Astrocyte (in vitro differentiated cells and primary cell): ENCODE measurements around the gene AGTR1.
"Not testable (repeated sequence)": the region's sequence is repeated elsewhere in the genome, so short reads cannot be mapped to it uniquely, and the experiment has no call there.

Experiments
- CTCF ChIP-seq: IDR thresholded peaks from 2 replicates; pipeline ENCODE4 v1.5.1; 2011; ENCODE audit warnings: low read depth, mild to moderate bottlenecking, inconsistent platforms, low read length, moderate library complexity; ENCODE audit not compliant: insufficient read depth
- EZH2 ChIP-seq: IDR thresholded peaks from 2 replicates; pipeline ENCODE4 v1.6.1; 2012; ENCODE audit warnings: mild to moderate bottlenecking, low read length, inconsistent platforms; ENCODE audit not compliant: insufficient read depth

GRCh38 chr3:148753385-148753784, 55.7 kb downstream of the AGTR1 start:
- not testable (repeated sequence) for TF ChIP-seq CTCF, EZH2
